ENCODE data around the gene ETAA1.

Gene ETAA1

DNA sequence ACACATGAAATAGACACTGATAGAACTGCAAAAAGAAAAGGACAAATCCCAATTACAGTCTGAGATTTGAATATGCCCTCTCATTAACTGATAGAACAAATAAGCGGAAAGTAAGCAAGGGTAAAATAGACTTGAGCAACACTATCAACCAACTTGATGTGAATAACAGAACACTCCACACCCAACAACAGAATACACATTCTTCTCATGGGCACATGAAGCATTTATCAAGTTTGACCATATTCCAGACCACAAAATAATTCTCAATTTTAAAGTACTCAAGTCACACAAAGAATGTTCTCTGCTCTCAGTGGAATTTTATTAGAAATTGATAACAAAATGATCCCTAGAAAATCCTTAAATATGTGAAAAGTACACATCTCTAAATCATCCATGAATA is 19.0 kb downstream of the ETAA1 start:
- no peak overlapping the region for H3K4me3 ChIP-seq (ENCODE audit: control insufficient read depth, low read depth, low read length)
- TF ChIP-seq, protein P1, sequence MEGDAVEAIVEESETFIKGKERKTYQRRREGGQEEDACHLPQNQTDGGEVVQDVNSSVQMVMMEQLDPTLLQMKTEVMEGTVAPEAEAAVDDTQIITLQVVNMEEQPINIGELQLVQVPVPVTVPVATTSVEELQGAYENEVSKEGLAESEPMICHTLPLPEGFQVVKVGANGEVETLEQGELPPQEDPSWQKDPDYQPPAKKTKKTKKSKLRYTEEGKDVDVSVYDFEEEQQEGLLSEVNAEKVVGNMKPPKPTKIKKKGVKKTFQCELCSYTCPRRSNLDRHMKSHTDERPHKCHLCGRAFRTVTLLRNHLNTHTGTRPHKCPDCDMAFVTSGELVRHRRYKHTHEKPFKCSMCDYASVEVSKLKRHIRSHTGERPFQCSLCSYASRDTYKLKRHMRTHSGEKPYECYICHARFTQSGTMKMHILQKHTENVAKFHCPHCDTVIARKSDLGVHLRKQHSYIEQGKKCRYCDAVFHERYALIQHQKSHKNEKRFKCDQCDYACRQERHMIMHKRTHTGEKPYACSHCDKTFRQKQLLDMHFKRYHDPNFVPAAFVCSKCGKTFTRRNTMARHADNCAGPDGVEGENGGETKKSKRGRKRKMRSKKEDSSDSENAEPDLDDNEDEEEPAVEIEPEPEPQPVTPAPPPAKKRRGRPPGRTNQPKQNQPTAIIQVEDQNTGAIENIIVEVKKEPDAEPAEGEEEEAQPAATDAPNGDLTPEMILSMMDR (IDR thresholded peaks at IDR 0.05; ENCODE audit: control insufficient read depth, insufficient read depth, low read depth, low read length, missing control alignments): no peak
- no peak for DNase-seq (ENCODE audit: low read depth)

DNA sequence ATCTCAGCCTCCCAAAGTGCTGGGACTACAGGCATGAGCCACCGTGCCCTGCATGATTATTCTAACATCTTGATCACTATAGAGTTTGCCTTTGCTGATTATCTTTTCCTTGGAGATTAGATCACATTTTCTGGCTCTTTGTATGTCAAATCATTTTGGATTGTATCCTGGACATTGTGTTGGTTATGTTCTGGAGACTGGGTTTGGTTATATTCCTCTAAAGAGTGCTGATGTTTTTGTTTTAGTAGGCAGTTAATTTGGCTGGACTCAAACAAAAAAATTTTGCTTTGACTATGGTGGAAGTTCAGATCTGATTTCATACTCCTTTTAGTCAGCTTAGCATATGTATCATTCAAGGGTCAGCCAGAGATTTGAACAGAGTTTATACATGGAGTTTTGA is 26.4 kb downstream of the ETAA1 start:
- H3K4me3 ChIP-seq (ENCODE audit: control insufficient read depth, low read depth, low read length): no peak overlapping the region
- no peak for DNase-seq (ENCODE audit: low read depth)
- TF ChIP-seq, protein P1 (IDR thresholded peaks at IDR 0.05; ENCODE audit: control insufficient read depth, insufficient read depth, low read depth, low read length, missing control alignments): no peak

- TF ChIP-seq, protein P1 (IDR thresholded peaks at IDR 0.05; ENCODE audit: control insufficient read depth, insufficient read depth, low read depth, low read length, missing control alignments): no peak
- no peak for DNase-seq (ENCODE audit: low read depth)
These were observed 39.1 kb downstream of the ETAA1 start for GRCh38 chr2:67436221-67436620.

DNA sequence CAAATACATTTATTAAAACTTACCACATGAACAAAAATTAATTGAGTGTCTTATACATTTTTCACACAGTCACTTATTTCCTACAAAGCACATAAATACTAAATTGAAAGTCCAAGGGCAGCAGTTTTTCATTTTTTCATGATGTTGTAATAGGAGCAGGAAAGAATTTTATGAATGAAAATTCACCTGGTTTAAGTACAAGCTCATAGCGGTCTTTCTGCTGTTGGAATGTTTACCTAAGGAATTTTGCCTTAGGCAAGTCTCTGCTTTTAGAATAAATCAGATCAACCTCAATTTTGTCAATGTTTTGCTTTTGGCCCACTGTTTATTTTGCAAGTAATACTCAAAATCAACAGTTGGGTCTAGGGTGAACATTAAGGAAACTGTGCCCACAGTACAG is 40.0 kb downstream of the ETAA1 start:
- TF ChIP-seq, protein P1 (IDR thresholded peaks at IDR 0.05; ENCODE audit: control insufficient read depth, insufficient read depth, low read depth, low read length, missing control alignments): no peak
- no peak for DNase-seq (ENCODE audit: low read depth)
- H3K4me3 ChIP-seq (ENCODE audit: control insufficient read depth, low read depth, low read length): no peak overlapping the region

More at GRCh38 chr2:67436221-67436620, 39.1 kb downstream of the ETAA1 start:
- H3K4me3 ChIP-seq (ENCODE audit: control insufficient read depth, low read depth, low read length): no peak overlapping the region

DNA sequence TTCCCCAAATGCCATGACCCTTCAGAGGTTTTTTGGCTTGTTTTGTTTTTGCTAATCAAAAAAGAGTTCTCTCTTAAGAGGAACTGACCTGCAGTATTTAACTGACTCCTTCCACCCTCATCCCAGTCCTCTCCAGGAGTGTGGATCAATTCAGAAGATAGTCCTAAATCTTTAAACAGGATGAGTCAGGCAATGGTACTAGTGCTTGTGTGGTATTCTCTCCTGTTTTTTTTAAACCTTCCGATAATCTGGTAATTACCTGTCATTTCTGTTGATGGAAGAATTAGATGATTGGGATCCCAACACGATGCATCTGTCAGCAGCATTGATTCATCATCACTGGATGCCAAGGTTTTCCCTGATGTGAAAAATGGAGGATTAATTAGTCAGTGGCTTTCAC is 41.2 kb downstream of the ETAA1 start:
- TF ChIP-seq, protein P1 (IDR thresholded peaks at IDR 0.05; ENCODE audit: control insufficient read depth, insufficient read depth, low read depth, low read length, missing control alignments): no peak

GRCh38 chr2:67445652-67446268 is 48.6 kb downstream of the ETAA1 start:
- H3K4me3 ChIP-seq (ENCODE audit: control insufficient read depth, low read depth, low read length): no peak overlapping the region

More for the DNA sequence above, 41.2 kb downstream of the ETAA1 start:
- DNase-seq (ENCODE audit: low read depth): no peak
- no peak overlapping the region for H3K4me3 ChIP-seq (ENCODE audit: control insufficient read depth, low read depth, low read length)

More at GRCh38 chr2:67445652-67446268, 48.6 kb downstream of the ETAA1 start:
- DNase-seq (ENCODE audit: low read depth): no peak
- TF ChIP-seq, protein P1 (IDR thresholded peaks at IDR 0.05; ENCODE audit: control insufficient read depth, insufficient read depth, low read depth, low read length, missing control alignments): no peak
